Chondrocyte (in vitro differentiated cells): ENCODE data around the gene NOC4L. TPM values are rescaled to one million over a fixed set of nuclear protein-coding genes. Genes with fewer than 3 reads are reported as not detected.

ENCODE experiments used
- DNase-seq: peaks from one replicate; pipeline ENCODE4 v3.0.0; 2021; ENCODE audit warnings: mixed read lengths, low spot score
- H3K27ac Mint-ChIP-seq: one replicate; pipeline ENCODE4 v1.8.0; 2021; ENCODE audit warnings: mild to moderate bottlenecking, moderate library complexity, mixed read lengths; ENCODE audit not compliant: unreplicated experiment
- H3K27me3 Mint-ChIP-seq: 2 replicates; pipeline ENCODE4 v1.8.0; 2021; ENCODE audit warnings: low read depth, mixed read lengths
- H3K36me3 Mint-ChIP-seq: 2 replicates; pipeline ENCODE4 v1.8.0; 2021; ENCODE audit warnings: low read depth, mixed read lengths
- H3K4me1 Mint-ChIP-seq: 2 replicates; pipeline ENCODE4 v1.8.0; 2021; ENCODE audit warnings: low read depth, mild to moderate bottlenecking, mixed read lengths
- H3K4me3 Mint-ChIP-seq: one replicate; pipeline ENCODE4 v1.8.0; 2021; ENCODE audit warnings: mild to moderate bottlenecking, moderate library complexity, mixed read lengths; ENCODE audit not compliant: unreplicated experiment
- H3K9me3 Mint-ChIP-seq: 2 replicates; pipeline ENCODE4 v1.8.0; 2021; ENCODE audit warnings: low read depth, mixed read lengths
- CTCF ChIP-seq: fragments of 200-600 bp; sonication (generic); IDR thresholded peaks from 2 replicates; pipeline ENCODE4 v1.5.0; 2021; ENCODE audit warnings: antibody characterized with exemption, mild to moderate bottlenecking, moderate library complexity
- total RNA-seq: library from RNA; stranded (reverse); gene quantifications from 3 replicates; pipeline ENCODE4 v1.2.1, GENCODE V29; 2021

Gene NOC4L
- total RNA-seq, 1 donor from 2014 or later, result 16.0 TPM

DNA sequence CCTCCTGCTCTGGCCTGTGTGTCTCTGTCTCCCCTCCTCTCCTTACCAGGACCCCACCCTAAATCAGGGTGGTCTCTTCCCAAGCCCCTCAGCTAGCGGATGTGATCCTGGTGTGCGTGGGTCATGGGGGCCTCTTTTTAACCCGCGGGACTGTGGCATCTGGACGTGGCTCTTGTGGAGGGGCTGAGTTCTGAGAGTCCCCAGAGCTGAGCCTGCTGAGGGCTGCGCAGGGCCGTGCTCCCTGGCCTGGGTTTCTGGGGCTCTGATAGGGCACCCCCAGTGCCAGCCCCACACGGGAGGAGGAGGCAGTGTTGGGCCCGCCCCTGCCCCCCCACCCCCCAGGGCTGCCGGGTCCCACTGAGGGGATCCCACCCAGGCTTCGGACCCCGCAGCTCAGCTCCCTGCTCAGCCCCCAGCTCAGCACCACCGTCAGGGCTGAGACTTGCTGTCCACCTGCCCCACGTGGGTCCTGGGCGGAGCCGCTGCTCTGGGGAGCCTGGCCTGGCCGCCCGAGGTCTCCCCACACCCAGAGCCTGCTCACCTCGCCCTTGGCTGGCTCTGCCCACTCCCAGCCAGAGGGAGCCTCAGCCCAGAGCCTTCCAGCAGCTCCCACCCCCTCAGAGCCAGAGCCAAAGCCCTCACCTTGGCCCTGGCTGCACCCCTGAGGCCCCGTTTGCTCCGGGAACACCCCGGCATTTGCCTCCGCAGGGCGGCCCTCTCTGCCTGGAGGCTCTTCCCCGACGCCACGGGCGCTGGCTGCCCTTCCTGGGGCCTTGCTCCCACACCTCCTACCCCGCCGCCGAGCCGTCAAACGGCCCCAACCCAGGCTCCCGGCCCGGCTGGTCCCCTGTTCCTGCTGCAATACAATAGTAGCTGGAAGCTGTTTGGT, 31.5 kb downstream of the NOC4L start:
- DNase-seq, result no peak
- no peak for TF ChIP-seq CTCF
- no peak overlapping the region for H3K4me3 Mint-ChIP-seq
- no peaks in the 10 kb centered on the region for H3K36me3 Mint-ChIP-seq
- peaks cover 48% of the 10 kb centered on the region for H3K27me3 Mint-ChIP-seq
- no peaks in the 10 kb centered on the region for H3K4me1 Mint-ChIP-seq
- H3K27ac Mint-ChIP-seq, result no peak overlapping the region
- H3K9me3 Mint-ChIP-seq, result no peaks in the 10 kb centered on the region

GRCh38 chr12:132176385-132176919, 32.2 kb downstream of the NOC4L start:
- Mint-ChIP-seq H3K9me3 (no peaks in the 10 kb centered on the region), H3K27me3 (peaks cover 54% of the 10 kb centered on the region), H3K4me1 (no peaks in the 10 kb centered on the region), H3K27ac (no peak overlapping the region), H3K36me3 (no peaks in the 10 kb centered on the region), H3K4me3 (no peak overlapping the region)
- TF ChIP-seq CTCF, result no peak
- no peak for DNase-seq

- H3K27me3 Mint-ChIP-seq, result peaks cover 52% of the 10 kb centered on the region
- DNase-seq, result no peak
Observed at GRCh38 chr12:132176920-132177551, 32.8 kb downstream of the NOC4L start.

DNA sequence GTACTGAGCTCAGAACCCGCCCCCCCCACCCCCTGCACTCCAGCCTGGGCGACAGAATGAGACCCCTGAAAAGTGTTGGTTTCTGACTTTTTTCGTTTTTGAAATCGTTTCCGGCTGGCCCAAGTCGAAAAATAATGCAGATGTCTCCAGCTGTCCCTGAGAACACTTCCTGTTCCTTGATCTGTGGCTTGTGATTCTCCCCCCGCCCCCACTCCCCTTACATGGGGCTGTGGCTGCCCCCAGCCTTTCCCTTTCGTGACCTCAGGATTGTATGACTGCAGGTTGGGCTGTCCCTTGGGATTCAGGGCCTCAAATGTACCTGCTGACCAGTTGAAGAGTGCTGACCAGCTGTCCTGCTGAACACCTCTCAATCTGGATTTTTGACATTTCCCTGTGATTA, 34.1 kb downstream of the NOC4L start:
- peaks cover 55% of the 10 kb centered on the region for H3K27me3 Mint-ChIP-seq
- no peak overlapping the region for H3K4me3 Mint-ChIP-seq
- H3K36me3 Mint-ChIP-seq, result no peaks in the 10 kb centered on the region

More at GRCh38 chr12:132176920-132177551, 32.8 kb downstream of the NOC4L start:
- H3K4me3 Mint-ChIP-seq, result no peak overlapping the region
- no peak overlapping the region for H3K27ac Mint-ChIP-seq
- no peak for TF ChIP-seq CTCF
- H3K36me3 Mint-ChIP-seq, result no peaks in the 10 kb centered on the region
- H3K9me3 Mint-ChIP-seq, result no peaks in the 10 kb centered on the region
- H3K4me1 Mint-ChIP-seq, result no peaks in the 10 kb centered on the region

More for the DNA sequence above, 34.1 kb downstream of the NOC4L start:
- Mint-ChIP-seq H3K27ac (no peak overlapping the region), H3K4me1 (no peaks in the 10 kb centered on the region), H3K9me3 (no peaks in the 10 kb centered on the region)
- DNase-seq, result no peak
- TF ChIP-seq CTCF, result no peak
